H1 (cell line): ENCODE data around the gene CSTF2. TPM values are rescaled to one million over a fixed set of nuclear protein-coding genes. Genes with fewer than 3 reads are reported as not detected.

Source experiments
- CHD7 ChIP-seq: fragments of 300-600 bp; sonication (generic); IDR thresholded peaks from 2 replicates; pipeline ENCODE4 v1.7.1; 2012; ENCODE audit warnings: low read length, moderate library complexity, mild to moderate bottlenecking, inconsistent platforms; ENCODE audit not compliant: insufficient replicate concordance
- polyA plus RNA-seq, 7 experiments: library from polyadenylated mRNA; depleted of rRNA in 3 of 7; stranded (reverse) in 5 of 7; unstranded in 2 of 7; fragments of >200 nt in 5 of 7; fragments of 200-250 nt in 2 of 7; gene quantifications; 1 replicate in 5 of 7; 2 replicates in 1 of 7; 4 replicates in 1 of 7; pipeline versions ENCODE4 v1.2.1 to v1.2.3, GENCODE V29; 2011 to 2013; ENCODE audit warnings: missing spikeins in 2 of 7, mixed read lengths in 2 of 7
- total RNA-seq: library from RNA; stranded (reverse); fragmentation: NEBNext Ultra II Directional; extraction: Animal tissue kit (Norgen Biotek cat#: 25700); gene quantifications from 2 replicates; pipeline ENCODE4 v1.2.1, GENCODE V29; 2021

The CSTF2 gene
- total and polyA plus RNA-seq, 2 of the 8 experiments (the other 6 are each of a cell fraction or from before 2014, with no cell fraction given), result 20.7 to 30.9 TPM

GRCh38 chrX:100829730-100830129, 9.5 kb downstream of the CSTF2 start (continued):
- TF ChIP-seq CHD7, result no peak
